Measurements from ENCODE around the gene MPZL1.

- TF ChIP-seq GLIS3 (CRISPR knock-in tag; IDR thresholded peaks at IDR 0.05): no peak
- no peak for TF ChIP-seq OSR1 (CRISPR knock-in tag; IDR thresholded peaks at IDR 0.05)
- TF ChIP-seq RARB (CRISPR knock-in tag; IDR thresholded peaks at IDR 0.05): no peak
- no peak for TF ChIP-seq POU6F1 (CRISPR knock-in tag; IDR thresholded peaks at IDR 0.05; ENCODE audit: borderline replicate concordance, low read depth)
- TF ChIP-seq ARNTL (CRISPR knock-in tag; IDR thresholded peaks at IDR 0.05; ENCODE audit: borderline replicate concordance, low read depth): no peak
- no peak for TF ChIP-seq CSDC2 (CRISPR knock-in tag; IDR thresholded peaks at IDR 0.05)
- no peak for TF ChIP-seq ZNF565 (CRISPR knock-in tag; conservative IDR thresholded peaks at IDR 0.05; ENCODE audit: low read depth)
- TF ChIP-seq PATZ1 (CRISPR knock-in tag; IDR thresholded peaks at IDR 0.05; ENCODE audit: borderline replicate concordance): no peak
- no peak for TF ChIP-seq ZFP3 (CRISPR knock-in tag; IDR thresholded peaks at IDR 0.05)
- TF ChIP-seq TSHZ2 (CRISPR knock-in tag; IDR thresholded peaks at IDR 0.05): no peak
- no peak for TF ChIP-seq SNAI2 (CRISPR knock-in tag; IDR thresholded peaks at IDR 0.05)
- TF ChIP-seq CREB5 (CRISPR knock-in tag; IDR thresholded peaks at IDR 0.05; ENCODE audit: low read depth): no peak
Observed at GRCh38 chr1:167763525-167764220, 41.9 kb downstream of the MPZL1 start.
